GM13976 (cell line): Measurements from ENCODE around the gene AMOTL1.

ENCODE experiments used
- DNase-seq: peaks from one replicate; pipeline ENCODE4 v3.0.0; 2012; ENCODE audit warnings: low spot score
- CTCF ChIP-seq: IDR thresholded peaks from 2 replicates; pipeline ENCODE4 v1.5.1; 2012; ENCODE audit warnings: borderline replicate concordance, mild to moderate bottlenecking; ENCODE audit not compliant: insufficient read depth; ENCODE audit errors: extremely low read depth, missing control alignments, control extremely low read depth
- in situ Hi-C: fragments of 300-500 bp; cut with MboI; formaldehyde crosslinking; loops from one replicate; pipeline ENCODE4 v1.12.0; 2022; ENCODE audit warnings: low sequenced_read_pairs, mixed read lengths, inconsistent platforms; ENCODE audit not compliant: unreplicated experiment

Gene AMOTL1

DNA sequence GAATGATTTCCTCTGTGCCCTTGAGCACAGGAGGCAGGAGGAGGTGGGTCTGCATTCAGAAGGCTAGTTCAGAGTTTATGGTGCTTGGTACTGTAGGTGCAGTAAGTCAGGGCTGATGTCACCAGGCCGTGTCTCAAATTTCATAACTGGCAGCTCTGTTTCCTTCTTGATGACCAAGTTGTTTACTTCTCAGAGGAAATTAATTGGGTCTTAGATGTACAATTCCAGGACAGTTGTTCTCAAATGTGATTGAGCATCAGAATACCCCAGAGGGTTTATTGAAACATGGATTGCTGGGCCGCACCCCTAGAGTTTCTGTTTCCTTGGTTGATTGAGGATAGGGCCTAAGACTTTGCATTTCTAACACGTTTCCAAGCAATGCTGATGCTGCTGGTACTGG lies 6.2 kb downstream of the AMOTL1 start:
- no peak for DNase-seq
- in situ Hi-C loops, result no loop called here
- no peak for TF ChIP-seq CTCF

DNA sequence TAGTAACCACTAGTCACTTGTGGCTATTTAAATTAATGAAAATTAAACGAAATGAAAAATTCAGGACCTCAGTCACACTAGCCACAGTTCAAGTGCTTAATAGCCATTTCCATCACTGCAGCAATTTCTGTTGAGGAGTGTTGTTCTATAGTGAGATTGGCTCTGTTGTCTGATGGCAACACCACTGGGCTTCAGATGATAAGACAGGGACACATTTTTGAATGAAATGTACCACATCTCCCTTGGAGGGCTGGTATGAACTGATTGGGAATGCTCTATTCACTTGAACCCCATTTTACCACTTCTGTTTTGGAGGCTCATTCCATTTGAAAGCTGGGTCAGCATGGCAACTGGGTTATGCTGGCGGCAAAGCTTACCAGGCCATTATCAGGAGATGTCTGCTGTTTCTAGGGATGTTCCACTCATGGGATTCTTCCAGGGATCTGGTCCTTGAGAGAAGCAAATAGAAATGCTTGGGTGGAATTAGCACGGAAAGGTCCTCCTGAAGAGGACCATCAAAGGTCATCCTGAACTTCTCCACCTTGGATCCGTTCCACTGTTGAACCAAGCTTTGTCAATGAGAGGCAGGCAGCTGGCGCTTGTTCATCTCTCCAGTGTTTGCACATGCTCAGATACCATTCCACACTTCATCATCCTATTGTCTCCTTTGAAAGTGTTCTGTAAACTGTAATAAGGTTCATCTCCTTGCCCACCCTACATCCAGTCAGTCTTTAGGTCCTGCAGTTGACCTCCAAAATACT lies 7.6 kb downstream of the AMOTL1 start:
- in situ Hi-C loops, result no loop called here
- DNase-seq, result no peak

DNA sequence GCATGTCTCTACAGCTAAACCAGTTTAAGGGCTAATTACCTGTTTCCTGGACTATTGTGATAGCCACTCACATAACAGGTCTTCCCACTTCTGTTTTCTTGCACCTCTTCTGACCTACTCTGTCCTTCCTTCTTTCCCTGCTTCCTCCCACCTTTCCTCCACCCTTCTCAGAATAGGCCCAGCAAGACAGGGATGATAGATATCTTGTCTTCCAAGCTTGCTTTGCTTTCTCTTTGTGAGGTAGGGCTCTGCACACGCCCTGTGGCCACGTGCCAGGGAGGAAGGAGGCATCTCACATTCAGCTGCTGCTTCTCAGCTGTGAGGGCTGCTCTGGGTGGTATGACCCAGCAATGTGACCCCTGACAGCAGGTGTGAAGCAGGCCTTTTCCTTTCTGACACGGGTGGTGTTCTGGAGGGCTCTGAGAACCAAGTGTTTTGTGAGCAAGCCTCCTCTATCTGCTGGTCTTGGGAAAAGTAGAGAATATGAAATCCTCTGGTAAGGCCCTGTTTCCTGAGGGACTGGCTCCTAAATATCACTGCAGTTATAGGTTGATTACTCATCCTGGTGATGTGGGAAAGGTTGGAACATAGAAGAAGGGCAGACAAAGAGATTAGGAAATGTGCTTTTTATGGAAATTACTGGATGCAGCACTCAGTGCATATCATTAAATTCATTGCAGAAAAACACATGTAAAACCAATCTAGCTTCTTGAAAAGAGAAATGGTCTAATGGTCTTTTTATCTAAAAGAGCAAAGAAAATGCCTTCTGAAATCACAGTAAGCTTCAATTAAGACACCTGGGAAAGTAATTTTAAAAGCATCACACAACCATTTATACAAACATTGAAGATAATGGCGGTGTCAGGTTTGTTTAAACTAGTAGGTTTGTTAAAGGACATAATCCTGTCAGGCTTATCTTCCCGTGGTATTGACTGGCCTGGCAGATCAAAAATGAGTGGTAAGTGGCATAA lies 8.5 kb downstream of the AMOTL1 start:
- in situ Hi-C loops, result no loop called here
- no peak for DNase-seq
- no peak for TF ChIP-seq CTCF

More for the DNA sequence above, 7.6 kb downstream of the AMOTL1 start:
- TF ChIP-seq CTCF, result no peak

DNA sequence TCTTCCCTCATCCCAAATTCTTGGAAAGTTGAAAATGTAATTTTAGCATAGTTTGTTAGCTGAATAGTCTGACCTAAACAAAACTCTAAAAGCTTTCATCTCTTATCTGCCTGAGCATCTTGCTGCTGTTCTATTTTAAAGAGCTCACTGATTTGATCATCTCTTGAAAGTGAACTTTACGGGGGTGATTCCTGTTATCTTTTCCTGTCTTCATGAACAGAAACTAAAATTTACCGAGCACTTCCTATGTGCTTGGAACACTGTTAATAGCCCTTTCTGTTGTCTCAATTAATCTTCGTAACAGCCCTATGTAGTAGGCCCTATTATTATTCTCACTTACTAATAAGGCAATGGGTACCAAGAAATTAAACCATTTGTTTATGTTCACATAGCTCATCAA lies 12.3 kb downstream of the AMOTL1 start:
- in situ Hi-C loops, result no loop called here
- no peak for DNase-seq
- no peak for TF ChIP-seq CTCF

DNA sequence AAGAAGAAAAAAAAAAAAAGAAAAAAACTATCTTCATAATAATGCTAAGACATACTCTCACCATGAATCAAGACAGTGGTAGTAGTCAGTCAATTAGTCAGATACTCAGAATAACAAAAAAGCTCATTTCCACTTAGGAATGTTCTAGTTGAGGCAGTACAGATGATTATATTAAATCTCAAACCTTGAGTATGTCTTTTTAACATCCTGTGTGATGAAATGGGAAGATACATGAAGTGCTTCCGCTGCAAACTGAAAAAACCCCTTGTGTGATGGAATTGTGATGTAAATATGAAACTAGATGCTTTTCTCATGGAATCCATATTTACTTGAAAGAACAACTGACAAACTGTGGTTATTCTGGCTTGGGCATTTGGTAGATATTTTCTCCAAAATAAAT lies 13.7 kb downstream of the AMOTL1 start:
- no peak for TF ChIP-seq CTCF
- DNase-seq, result no peak
- in situ Hi-C loops, result no loop called here

DNA sequence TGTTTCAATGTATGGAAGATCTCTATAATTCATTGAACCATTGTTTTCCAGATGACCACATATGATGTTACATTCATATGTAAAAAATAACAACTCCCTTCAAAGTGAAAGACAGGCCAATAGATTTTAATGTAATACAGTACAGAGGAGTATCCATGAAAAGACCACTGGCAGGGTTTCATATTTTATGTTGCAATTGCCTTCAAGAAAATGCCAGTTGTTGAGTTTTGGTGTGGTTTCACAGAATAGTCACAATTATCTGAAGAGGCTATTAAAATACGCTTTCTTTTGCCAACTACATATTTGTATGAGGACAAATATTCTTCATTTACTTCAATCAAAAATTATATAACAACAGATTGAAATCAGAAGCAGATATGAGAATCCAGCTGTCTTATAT lies 14.3 kb downstream of the AMOTL1 start:
- TF ChIP-seq CTCF, result no peak
- DNase-seq, result no peak
- in situ Hi-C loops, result no loop called here
